GM18861 (cell line): ENCODE measurements around the gene EXOC7.

Experiments used
- ATAC-seq: cut with Tn5 transposase; IDR thresholded peaks from one replicate; pipeline ENCODE4 v1.9.1; 2021; ENCODE audit not compliant: unreplicated experiment

EXOC7 gene

GRCh38 chr17:76122431-76123190 is 19.0 kb upstream of the EXOC7 start:
- ATAC-seq: no peak

GRCh38 chr17:76121932-76122430 is 18.4 kb upstream of the EXOC7 start:
- no peak for ATAC-seq

- no peak for ATAC-seq
Observed at GRCh38 chr17:76120658-76121008, 17.0 kb upstream of the EXOC7 start.

GRCh38 chr17:76119409-76120371 is 16.1 kb upstream of the EXOC7 start:
- no peak for ATAC-seq

GRCh38 chr17:76115138-76115754 is 11.7 kb upstream of the EXOC7 start:
- ATAC-seq: no peak

GRCh38 chr17:76111956-76112355 is 8.4 kb upstream of the EXOC7 start:
- no peak for ATAC-seq

- ATAC-seq: no peak
Observed at GRCh38 chr17:76107509-76107908, 3.9 kb upstream of the EXOC7 start.

- no peak for ATAC-seq
Observed at GRCh38 chr17:76106703-76107102, 3.1 kb upstream of the EXOC7 start.

- ATAC-seq: no peak
Observed at GRCh38 chr17:76104896-76105231, 1.3 kb upstream of the EXOC7 start.

GRCh38 chr17:76104140-76104895 is 731 bp upstream of the EXOC7 start:
- ATAC-seq: no peak

- ATAC-seq: no peak
Observed at GRCh38 chr17:76102944-76103273, 678 bp downstream of the EXOC7 start.

- no peak for ATAC-seq
Observed at GRCh38 chr17:76097716-76098295, 5.8 kb downstream of the EXOC7 start.

GRCh38 chr17:76095943-76096342 is 7.6 kb downstream of the EXOC7 start:
- no peak for ATAC-seq

- ATAC-seq: no peak
Observed at GRCh38 chr17:76094046-76094445, 9.5 kb downstream of the EXOC7 start.

- ATAC-seq: no peak
Observed at GRCh38 chr17:76092526-76093413, 10.8 kb downstream of the EXOC7 start.

- no peak for ATAC-seq
Observed at GRCh38 chr17:76091526-76092286, 11.9 kb downstream of the EXOC7 start.

GRCh38 chr17:76090517-76091129 is 13.0 kb downstream of the EXOC7 start:
- ATAC-seq: no peak

GRCh38 chr17:76089680-76090516 is 13.7 kb downstream of the EXOC7 start:
- ATAC-seq: no peak
